ENCODE measurements around the gene KCNJ18.
"Not testable (repeated sequence)": the region's sequence is repeated elsewhere in the genome, so short reads cannot be mapped to it uniquely, and the experiment has no call there.

DNA sequence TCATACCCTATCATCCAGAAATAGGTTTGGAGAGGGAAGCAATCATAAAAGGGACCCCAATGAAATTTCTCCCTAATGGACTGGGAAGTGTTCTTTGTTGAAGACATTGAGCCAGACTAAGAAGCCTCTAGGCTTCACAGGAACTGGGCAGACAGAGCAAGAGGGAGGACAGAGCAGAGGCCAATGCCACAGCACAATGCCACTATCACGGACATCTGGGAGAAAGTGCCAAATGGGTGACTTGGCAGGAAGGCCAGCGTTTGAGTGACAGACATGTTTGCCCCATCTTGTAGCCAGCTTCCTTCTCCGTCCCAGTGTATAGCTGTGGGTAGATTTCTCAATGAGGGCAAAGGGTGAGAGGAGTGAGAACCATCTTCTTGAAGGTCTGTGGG, 16.6 kb upstream of the KCNJ18 start:
- TF ChIP-seq, protein P1, sequence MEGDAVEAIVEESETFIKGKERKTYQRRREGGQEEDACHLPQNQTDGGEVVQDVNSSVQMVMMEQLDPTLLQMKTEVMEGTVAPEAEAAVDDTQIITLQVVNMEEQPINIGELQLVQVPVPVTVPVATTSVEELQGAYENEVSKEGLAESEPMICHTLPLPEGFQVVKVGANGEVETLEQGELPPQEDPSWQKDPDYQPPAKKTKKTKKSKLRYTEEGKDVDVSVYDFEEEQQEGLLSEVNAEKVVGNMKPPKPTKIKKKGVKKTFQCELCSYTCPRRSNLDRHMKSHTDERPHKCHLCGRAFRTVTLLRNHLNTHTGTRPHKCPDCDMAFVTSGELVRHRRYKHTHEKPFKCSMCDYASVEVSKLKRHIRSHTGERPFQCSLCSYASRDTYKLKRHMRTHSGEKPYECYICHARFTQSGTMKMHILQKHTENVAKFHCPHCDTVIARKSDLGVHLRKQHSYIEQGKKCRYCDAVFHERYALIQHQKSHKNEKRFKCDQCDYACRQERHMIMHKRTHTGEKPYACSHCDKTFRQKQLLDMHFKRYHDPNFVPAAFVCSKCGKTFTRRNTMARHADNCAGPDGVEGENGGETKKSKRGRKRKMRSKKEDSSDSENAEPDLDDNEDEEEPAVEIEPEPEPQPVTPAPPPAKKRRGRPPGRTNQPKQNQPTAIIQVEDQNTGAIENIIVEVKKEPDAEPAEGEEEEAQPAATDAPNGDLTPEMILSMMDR (IDR thresholded peaks at IDR 0.05; ENCODE audit: low read length) = not testable (repeated sequence)
- not testable (repeated sequence) for TF ChIP-seq EZH2 (IDR thresholded peaks at IDR 0.05; ENCODE audit: borderline replicate concordance, low read length)

Measured in OCI-LY1 (cell line).